HUDEP-2 (cell line): ENCODE data around the gene CCDC63.
"Not testable (repeated sequence)": the region's sequence is repeated elsewhere in the genome, so short reads cannot be mapped to it uniquely, and the experiment has no call there.

Source experiments
- DNase-seq, 76 experiments: peaks; one replicate each; lab custom pipeline; 2025; ENCODE audit not compliant: unreplicated experiment in 76 of 76; lab: John Stamatoyannopoulos, UW

The CCDC63 gene

GRCh38 chr12:110943373-110943772 lies 96.6 kb downstream of the CCDC63 start:
- DNase-seq: no peak

GRCh38 chr12:110948041-110948440 lies 101.3 kb downstream of the CCDC63 start:
- no peak for DNase-seq

GRCh38 chr12:110950466-110950865 lies 103.7 kb downstream of the CCDC63 start:
- not testable (repeated sequence) for DNase-seq

GRCh38 chr12:110950867-110951266 lies 104.1 kb downstream of the CCDC63 start:
- not testable (repeated sequence) for DNase-seq
